ENCODE data around the gene SVIL.

The SVIL gene

DNA sequence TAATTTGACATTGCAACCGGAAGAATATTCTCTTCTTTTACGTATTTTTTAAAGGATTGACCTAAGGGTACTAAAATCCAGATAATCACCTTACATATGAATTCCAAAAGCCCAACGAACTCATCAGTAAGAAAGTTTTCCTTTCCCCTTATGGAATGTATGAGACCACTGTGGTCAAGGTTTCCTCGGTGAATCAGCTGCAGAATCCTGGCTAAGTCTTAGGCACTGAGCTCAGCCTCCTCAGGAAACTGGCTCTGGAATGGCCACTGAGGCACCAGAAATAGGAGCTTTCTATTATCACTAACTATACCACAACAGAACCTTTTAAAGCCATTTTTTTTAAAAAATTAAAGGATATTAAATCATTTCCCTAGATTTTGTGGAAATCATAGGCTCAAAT lies 21.0 kb downstream of the SVIL start:
- no peak for TF ChIP-seq EZH2phosphoT487 (IDR thresholded peaks at IDR 0.05; ENCODE audit: borderline replicate concordance)
- TF ChIP-seq, protein P1, sequence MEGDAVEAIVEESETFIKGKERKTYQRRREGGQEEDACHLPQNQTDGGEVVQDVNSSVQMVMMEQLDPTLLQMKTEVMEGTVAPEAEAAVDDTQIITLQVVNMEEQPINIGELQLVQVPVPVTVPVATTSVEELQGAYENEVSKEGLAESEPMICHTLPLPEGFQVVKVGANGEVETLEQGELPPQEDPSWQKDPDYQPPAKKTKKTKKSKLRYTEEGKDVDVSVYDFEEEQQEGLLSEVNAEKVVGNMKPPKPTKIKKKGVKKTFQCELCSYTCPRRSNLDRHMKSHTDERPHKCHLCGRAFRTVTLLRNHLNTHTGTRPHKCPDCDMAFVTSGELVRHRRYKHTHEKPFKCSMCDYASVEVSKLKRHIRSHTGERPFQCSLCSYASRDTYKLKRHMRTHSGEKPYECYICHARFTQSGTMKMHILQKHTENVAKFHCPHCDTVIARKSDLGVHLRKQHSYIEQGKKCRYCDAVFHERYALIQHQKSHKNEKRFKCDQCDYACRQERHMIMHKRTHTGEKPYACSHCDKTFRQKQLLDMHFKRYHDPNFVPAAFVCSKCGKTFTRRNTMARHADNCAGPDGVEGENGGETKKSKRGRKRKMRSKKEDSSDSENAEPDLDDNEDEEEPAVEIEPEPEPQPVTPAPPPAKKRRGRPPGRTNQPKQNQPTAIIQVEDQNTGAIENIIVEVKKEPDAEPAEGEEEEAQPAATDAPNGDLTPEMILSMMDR (conservative IDR thresholded peaks at IDR 0.05; ENCODE audit: low read length): no peak
- H3K4me2 ChIP-seq (ENCODE audit: low read depth, low read length, poor library complexity, severe bottlenecking): no peak overlapping the region
- H3K79me2 ChIP-seq (ENCODE audit: insufficient read depth, low read length): no peaks in the 10 kb centered on the region
- H2AFZ ChIP-seq (ENCODE audit: low read length): no peak overlapping the region
- H4K20me1 ChIP-seq (ENCODE audit: insufficient read depth, low read length, poor library complexity, severe bottlenecking): no peaks in the 10 kb centered on the region
- H3K9me3 ChIP-seq (ENCODE audit: insufficient read depth, low read depth, low read length): 0 out of 2 replicates have a peak, but pooled peaks cover 7% of the 10 kb centered on the region
- H3K27me3 ChIP-seq (ENCODE audit: insufficient read depth, low read length, poor library complexity, severe bottlenecking): no peaks in the 10 kb centered on the region
- H3K9ac ChIP-seq (ENCODE audit: low read depth, low read length, poor library complexity, severe bottlenecking): no peak overlapping the region
- H3K9me2 ChIP-seq (replicated peaks; ENCODE audit: low read depth, low read length): no peaks in the 10 kb centered on the region
- H3K4me3 ChIP-seq (ENCODE audit: low read length, poor library complexity, severe bottlenecking): no peak overlapping the region
- no peaks in the 10 kb centered on the region for H3K4me1 ChIP-seq (ENCODE audit: insufficient read depth, low read length, poor library complexity, severe bottlenecking)
- no peaks in the 10 kb centered on the region for H3F3A ChIP-seq (ENCODE audit: low read depth)
- 0 out of 2 replicates have a peak, but pooled peaks cover 3% of the 10 kb centered on the region for H3K36me3 ChIP-seq (ENCODE audit: insufficient read depth, low read length)

DNA sequence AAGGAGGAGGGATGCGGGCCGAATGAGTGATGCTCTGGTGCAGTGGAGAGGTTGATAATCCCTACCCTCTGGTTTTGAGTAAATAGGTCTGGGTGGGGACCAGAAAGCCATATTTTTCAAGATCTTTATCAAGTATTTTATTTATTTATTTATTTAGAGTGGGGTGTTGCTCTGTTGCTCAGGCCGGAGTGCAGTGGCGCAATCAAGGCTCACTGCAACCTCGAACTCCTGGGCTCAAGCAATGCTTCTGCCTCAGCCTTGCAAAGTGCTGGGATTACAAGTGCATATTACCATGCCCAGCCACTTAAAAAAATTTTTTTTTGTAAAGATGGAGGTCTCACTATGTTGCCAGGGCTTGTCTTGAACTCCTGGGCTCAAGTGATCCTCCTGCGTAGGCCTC lies 21.6 kb downstream of the SVIL start:
- Histone ChIP-seq H4K20me1 (ENCODE audit: insufficient read depth, low read length, poor library complexity, severe bottlenecking) (no peaks in the 10 kb centered on the region), H3K4me3 (ENCODE audit: low read length, poor library complexity, severe bottlenecking) (no peak overlapping the region), H3F3A (ENCODE audit: low read depth) (no peaks in the 10 kb centered on the region), H3K9me2 (replicated peaks; ENCODE audit: low read depth, low read length) (no peaks in the 10 kb centered on the region), H2AFZ (ENCODE audit: low read length) (no peak overlapping the region), H3K4me1 (ENCODE audit: insufficient read depth, low read length, poor library complexity, severe bottlenecking) (no peaks in the 10 kb centered on the region), H3K36me3 (ENCODE audit: insufficient read depth, low read length) (0 out of 2 replicates have a peak, but pooled peaks cover 7% of the 10 kb centered on the region), H3K79me2 (ENCODE audit: insufficient read depth, low read length) (no peaks in the 10 kb centered on the region), H3K9me3 (ENCODE audit: insufficient read depth, low read depth, low read length) (0 out of 2 replicates have a peak, but pooled peaks cover 7% of the 10 kb centered on the region), H3K27me3 (ENCODE audit: insufficient read depth, low read length, poor library complexity, severe bottlenecking) (no peaks in the 10 kb centered on the region), H3K4me2 (ENCODE audit: low read depth, low read length, poor library complexity, severe bottlenecking) (no peak overlapping the region), H3K9ac (ENCODE audit: low read depth, low read length, poor library complexity, severe bottlenecking) (no peak overlapping the region)
- TF ChIP-seq, protein P1 (conservative IDR thresholded peaks at IDR 0.05; ENCODE audit: low read length): no peak
- no peak for TF ChIP-seq EZH2phosphoT487 (IDR thresholded peaks at IDR 0.05; ENCODE audit: borderline replicate concordance)

DNA sequence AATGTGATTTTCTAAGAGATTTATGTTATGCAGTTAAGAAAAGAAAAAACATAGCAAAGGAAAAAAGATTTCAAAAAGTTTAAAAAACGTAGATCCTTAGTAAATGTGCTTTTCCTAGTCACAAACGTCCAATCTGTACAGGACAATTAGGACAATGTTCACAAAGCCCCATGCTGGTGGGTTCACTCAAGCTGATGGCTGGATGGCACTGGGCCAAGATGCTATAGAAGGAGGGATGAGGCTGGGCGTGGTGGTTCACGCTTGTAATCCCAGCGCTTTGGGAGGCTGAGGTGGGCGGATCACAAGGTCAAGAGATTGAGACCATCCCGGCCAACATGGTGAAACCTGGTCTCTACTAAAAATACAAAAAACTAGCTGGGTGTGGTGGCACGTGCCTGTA lies 22.1 kb downstream of the SVIL start:
- Histone ChIP-seq H3K79me2 (ENCODE audit: insufficient read depth, low read length) (no peaks in the 10 kb centered on the region), H3K9ac (ENCODE audit: low read depth, low read length, poor library complexity, severe bottlenecking) (no peak overlapping the region), H3K9me2 (replicated peaks; ENCODE audit: low read depth, low read length) (no peaks in the 10 kb centered on the region), H2AFZ (ENCODE audit: low read length) (no peak overlapping the region), H3K4me3 (ENCODE audit: low read length, poor library complexity, severe bottlenecking) (no peak overlapping the region), H3K4me2 (ENCODE audit: low read depth, low read length, poor library complexity, severe bottlenecking) (no peak overlapping the region), H3F3A (ENCODE audit: low read depth) (no peaks in the 10 kb centered on the region), H4K20me1 (ENCODE audit: insufficient read depth, low read length, poor library complexity, severe bottlenecking) (no peaks in the 10 kb centered on the region), H3K4me1 (ENCODE audit: insufficient read depth, low read length, poor library complexity, severe bottlenecking) (no peaks in the 10 kb centered on the region), H3K27me3 (ENCODE audit: insufficient read depth, low read length, poor library complexity, severe bottlenecking) (no peaks in the 10 kb centered on the region), H3K36me3 (ENCODE audit: insufficient read depth, low read length) (0 out of 2 replicates have a peak, but pooled peaks cover 7% of the 10 kb centered on the region), H3K9me3 (ENCODE audit: insufficient read depth, low read depth, low read length) (0 out of 2 replicates have a peak, but pooled peaks cover 7% of the 10 kb centered on the region)
- TF ChIP-seq, protein P1 (conservative IDR thresholded peaks at IDR 0.05; ENCODE audit: low read length): no peak
- no peak for TF ChIP-seq EZH2phosphoT487 (IDR thresholded peaks at IDR 0.05; ENCODE audit: borderline replicate concordance)
